ENCODE measurements around the gene PROSER2. TPM values are rescaled to one million over a fixed set of nuclear protein-coding genes. Genes with fewer than 3 reads are reported as not detected.

The PROSER2 gene
- total RNA-seq, 1 experiment from 2014 or later = 10.6 TPM

- no peak overlapping the region for H3K18ac ChIP-seq (ENCODE audit: insufficient read length, low read depth, low read length)
- Mint-ChIP-seq H3K4me1 (peaks cover 27 to 28% of the 10 kb centered on the region in 2 experiments), H3K4me3 (no peak overlapping the region), H3K27me3 (ENCODE audit: low read depth) (no peaks in the 10 kb centered on the region), H3K9me3 (no peaks in the 10 kb centered on the region), H3K27ac (no peak overlapping the region), H3K36me3 (ENCODE audit: insufficient read depth in 1 of 3, low read depth in 3 of 3) (peaks cover 0 to 9% (median 1%) of the 10 kb centered on the region in 3 experiments; a peak in 2 of 7 replicates)
- no peak overlapping the region for H3K4me2 ChIP-seq (ENCODE audit: insufficient read depth, insufficient read length, low read length)
- H2BK120ac ChIP-seq (ENCODE audit: low read depth, low read length, poor library complexity, severe bottlenecking) = no peak overlapping the region
- no peak overlapping the region for H3K9ac ChIP-seq (ENCODE audit: extremely low read depth, insufficient read length, low read length)
- no peaks in the 10 kb centered on the region for H4K20me1 ChIP-seq (ENCODE audit: control insufficient read depth, insufficient read depth, insufficient read length)
- H3K4me1 ChIP-seq (ENCODE audit: insufficient read depth, low read length) = peaks cover 6% of the 10 kb centered on the region; the same call in 1 of the 2 replicates
- no peak overlapping the region for H3K56ac ChIP-seq (ENCODE audit: insufficient read length, low read depth, low read length)
- no peaks in the 10 kb centered on the region for H3K27me3 ChIP-seq (ENCODE audit: insufficient read depth, low read length)
- H3K14ac ChIP-seq (ENCODE audit: insufficient read depth, low read length) = no peak overlapping the region
- no peak overlapping the region for H3K4ac ChIP-seq (ENCODE audit: low read depth, low read length)
- no peak overlapping the region for H2AFZ ChIP-seq (ENCODE audit: low read length)
- no peak overlapping the region for H2BK20ac ChIP-seq (ENCODE audit: low read depth, low read length, poor library complexity, severe bottlenecking)
- no peaks in the 10 kb centered on the region for H3K79me2 ChIP-seq (ENCODE audit: insufficient read depth, low read length)
- no peaks in the 10 kb centered on the region for H3K79me1 ChIP-seq (ENCODE audit: insufficient read depth, low read depth, low read length, poor library complexity, severe bottlenecking)
- H3K23me2 ChIP-seq (ENCODE audit: insufficient read length, low read depth, low read length, poor library complexity, severe bottlenecking) = no peaks in the 10 kb centered on the region
- H2BK5ac ChIP-seq (ENCODE audit: insufficient read length, low read length) = no peak overlapping the region
- no peak overlapping the region for H2BK12ac ChIP-seq (ENCODE audit: insufficient read length, low read depth, low read length)
- no peak overlapping the region for H4K91ac ChIP-seq (ENCODE audit: insufficient read length, low read depth, low read length)
- H4K5ac ChIP-seq (ENCODE audit: insufficient read length, low read depth, low read length) = no peak overlapping the region
- H3K23ac ChIP-seq (ENCODE audit: insufficient read length, low read depth, low read length) = no peak overlapping the region
- H2BK15ac ChIP-seq (ENCODE audit: low read depth, low read length) = no peak overlapping the region
- H3T11ph ChIP-seq (ENCODE audit: low read length) = no peak overlapping the region
- H2AK5ac ChIP-seq (ENCODE audit: insufficient read length, low read length) = no peak overlapping the region
- TF ChIP-seq, protein P1, sequence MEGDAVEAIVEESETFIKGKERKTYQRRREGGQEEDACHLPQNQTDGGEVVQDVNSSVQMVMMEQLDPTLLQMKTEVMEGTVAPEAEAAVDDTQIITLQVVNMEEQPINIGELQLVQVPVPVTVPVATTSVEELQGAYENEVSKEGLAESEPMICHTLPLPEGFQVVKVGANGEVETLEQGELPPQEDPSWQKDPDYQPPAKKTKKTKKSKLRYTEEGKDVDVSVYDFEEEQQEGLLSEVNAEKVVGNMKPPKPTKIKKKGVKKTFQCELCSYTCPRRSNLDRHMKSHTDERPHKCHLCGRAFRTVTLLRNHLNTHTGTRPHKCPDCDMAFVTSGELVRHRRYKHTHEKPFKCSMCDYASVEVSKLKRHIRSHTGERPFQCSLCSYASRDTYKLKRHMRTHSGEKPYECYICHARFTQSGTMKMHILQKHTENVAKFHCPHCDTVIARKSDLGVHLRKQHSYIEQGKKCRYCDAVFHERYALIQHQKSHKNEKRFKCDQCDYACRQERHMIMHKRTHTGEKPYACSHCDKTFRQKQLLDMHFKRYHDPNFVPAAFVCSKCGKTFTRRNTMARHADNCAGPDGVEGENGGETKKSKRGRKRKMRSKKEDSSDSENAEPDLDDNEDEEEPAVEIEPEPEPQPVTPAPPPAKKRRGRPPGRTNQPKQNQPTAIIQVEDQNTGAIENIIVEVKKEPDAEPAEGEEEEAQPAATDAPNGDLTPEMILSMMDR (conservative IDR thresholded peaks at IDR 0.05) = no peak
- no peak overlapping the region for H3K27ac ChIP-seq (ENCODE audit: insufficient read length, low read depth, low read length)
- no peak overlapping the region for H4K8ac ChIP-seq (replicated peaks; ENCODE audit: insufficient read length, low read depth, low read length)
- no peak for DNase-seq
- no CpG with 5 or more reads among the region's 7 CpGs for WGBS (ENCODE audit: extremely low coverage, insufficient read length, low lambda C conversion rate)
- no peaks in the 10 kb centered on the region for H3K9me3 ChIP-seq (ENCODE audit: control insufficient read depth, low read depth, low read length)
Observed at GRCh38 chr10:11870900-11871400, 47.8 kb downstream of the PROSER2 start.
